NCI-H146 (cell line): ENCODE data around the gene TBC1D22A.
"Not testable (repeated sequence)": the region's sequence is repeated elsewhere in the genome, so short reads cannot be mapped to it uniquely, and the experiment has no call there.

ENCODE experiments used
- DNase-seq: peaks from one replicate; lab custom pipeline; 2025; lab: John Stamatoyannopoulos, UW

TBC1D22A gene

GRCh38 chr22:46774253-46774979, 12.0 kb downstream of the TBC1D22A start:
- no peak for DNase-seq

DNA sequence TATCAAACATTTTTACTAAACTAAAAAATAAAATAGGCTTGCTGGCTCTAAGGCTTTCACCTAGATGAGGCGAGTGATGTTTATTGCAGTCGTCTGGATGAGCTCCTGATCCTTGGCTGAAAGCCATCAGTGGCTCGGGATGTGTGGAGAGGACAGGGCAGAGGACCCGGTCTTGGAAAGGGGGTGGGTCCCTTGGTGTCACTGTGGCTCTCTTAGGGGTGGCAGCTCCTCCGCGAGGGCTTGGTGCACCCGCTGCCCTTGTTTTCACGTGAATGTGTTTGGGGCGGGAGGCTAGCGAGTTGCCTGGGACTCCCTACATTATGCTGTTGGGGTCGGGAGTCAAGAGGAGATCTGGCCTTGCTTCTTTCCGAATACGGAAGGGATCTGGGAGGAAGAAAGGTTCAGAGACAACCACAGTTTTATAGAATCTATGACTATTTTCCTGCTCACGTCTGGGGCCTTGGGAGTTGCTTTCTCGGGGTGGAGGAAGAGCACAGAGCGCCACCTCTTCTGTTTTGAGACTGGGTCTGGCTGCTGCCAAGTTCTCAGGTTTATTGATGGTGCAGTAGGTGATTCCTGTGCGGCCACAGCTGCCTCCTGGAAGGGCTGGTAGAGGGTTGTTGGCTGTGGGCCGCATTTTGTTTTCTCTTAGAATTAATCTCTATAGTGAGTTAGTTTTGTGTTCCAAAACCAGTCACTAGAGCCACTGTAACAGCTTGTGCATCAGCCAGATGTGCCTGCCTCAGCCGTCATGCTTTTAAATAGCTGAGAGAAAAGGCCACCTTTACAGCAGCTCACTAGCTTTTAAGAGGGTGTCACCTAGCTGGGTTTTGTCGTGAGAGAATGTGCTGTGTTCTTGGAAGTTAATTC, 12.8 kb downstream of the TBC1D22A start:
- DNase-seq: no peak

DNA sequence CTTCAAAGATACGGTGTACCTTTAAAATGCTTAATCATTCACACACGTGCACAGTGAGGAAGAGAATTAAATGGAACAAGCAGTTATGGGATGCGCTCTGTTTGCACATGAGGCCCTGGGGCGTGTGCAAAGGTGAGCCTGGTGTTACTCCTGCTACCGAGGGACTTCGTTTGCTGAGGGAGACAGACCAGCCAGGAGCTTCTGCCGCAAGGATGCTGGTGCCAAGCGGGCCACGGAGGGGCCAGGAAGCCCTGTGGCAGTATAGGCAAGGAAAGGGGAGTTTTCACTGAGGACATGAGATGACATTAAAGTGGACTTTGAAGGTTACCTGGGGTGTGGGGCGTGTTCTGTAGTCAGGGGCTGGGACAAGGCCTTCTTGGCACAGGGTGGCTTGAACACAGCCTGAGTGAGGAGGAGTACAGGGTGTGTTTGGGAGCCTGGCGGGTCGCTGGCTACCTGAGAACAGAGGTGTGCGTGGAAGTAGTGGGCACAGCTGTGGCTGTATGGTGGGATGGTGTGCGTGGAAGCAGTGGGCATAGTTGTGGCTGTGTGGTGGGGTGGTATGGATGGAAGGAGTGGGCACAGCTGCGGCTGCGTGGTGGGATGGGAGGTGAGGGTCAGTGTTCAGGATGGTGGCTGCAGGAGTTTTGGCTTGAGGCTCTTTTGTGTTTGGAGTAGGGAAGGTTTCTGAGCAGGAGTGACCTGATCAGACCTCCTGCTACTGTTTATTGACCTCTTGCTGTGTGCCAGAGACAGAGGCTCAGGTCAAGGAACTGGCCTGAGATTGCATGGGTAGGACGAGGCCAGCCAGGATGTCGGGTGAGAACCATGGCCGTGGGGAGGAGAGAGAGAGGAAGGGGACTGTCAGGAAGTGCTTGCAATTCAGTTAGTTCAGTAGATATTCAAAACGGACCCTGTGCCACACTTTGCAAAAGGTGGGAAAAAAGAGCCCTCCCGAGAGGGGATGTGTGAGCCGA, 13.7 kb downstream of the TBC1D22A start:
- DNase-seq: no peak

DNA sequence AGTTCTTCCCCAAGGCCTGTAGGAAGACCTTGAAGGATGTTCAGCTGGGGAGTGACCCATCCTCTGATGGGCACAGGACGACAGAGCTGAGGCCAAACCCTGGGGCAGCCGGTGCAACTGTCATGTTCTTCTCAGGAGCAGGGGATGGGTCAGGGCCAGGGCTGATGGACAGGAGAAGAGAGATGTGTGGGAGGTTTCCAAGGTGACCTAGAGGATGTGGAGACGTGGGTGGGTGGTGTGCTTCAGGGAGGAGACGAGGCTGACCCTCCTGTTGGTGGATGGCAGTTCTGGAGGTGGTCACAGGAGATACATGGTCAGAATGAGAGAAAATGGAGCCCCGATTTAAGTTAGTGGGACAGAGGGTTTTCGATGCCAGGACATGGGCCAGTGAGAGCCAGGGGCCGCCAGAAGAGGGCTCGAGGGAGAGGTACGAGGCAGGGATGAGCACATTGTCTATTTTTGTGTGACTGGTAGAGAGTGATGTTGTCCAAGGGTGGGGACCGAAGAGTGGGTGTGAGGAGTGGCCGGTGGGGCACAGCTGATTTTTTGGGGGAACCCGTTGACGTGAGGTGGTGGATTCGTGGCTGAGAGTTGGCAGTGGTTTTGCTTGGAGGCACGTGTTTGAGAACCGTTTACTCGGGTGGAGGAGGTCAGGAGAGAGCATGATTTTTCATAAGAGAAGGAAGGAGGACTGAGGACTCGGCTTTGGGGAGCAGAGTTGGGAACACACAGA, 14.6 kb downstream of the TBC1D22A start:
- no peak for DNase-seq

GRCh38 chr22:46777609-46777970, 15.1 kb downstream of the TBC1D22A start:
- DNase-seq: no peak

GRCh38 chr22:46779023-46779422, 16.6 kb downstream of the TBC1D22A start:
- no peak for DNase-seq

DNA sequence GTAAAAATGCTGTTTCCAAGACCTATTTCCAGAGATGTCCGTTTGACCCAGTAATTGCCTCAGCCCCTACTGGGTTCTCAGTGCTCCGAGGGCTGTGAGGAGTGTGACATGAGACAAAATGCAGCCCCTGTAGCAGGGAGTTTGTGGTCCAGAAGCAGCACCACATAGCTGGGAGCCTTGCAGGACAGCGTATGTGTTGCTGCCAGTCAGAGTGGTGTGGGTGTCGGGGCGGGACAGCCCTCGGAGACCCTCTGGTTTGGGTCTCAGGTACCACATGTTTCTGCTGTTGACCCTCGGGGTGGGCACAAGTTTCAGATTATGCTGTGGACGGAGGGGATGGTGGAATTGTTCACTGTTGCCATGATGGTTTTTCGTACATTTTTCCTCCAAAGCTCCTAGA, 17.2 kb downstream of the TBC1D22A start:
- DNase-seq: no peak

DNA sequence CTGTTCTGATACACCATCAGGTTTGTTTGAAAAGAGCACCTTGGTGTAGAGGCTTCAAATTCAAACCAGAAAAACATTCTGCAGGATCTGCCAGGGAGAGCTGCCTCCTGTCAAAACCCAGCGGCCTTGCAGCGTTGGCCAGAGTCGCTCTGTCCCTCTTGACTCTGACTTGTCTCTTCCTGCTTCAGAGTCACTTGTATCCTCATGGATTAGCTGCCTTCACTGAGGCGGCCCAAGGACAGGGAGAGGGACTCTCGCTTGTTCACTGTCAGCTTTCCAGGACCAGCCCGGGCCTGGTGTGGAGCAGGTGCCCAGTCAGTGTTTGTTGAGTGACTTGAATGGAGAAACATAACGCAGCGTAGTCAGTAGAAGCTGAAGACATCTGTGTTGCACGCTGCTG, 18.0 kb downstream of the TBC1D22A start:
- DNase-seq: no peak

DNA sequence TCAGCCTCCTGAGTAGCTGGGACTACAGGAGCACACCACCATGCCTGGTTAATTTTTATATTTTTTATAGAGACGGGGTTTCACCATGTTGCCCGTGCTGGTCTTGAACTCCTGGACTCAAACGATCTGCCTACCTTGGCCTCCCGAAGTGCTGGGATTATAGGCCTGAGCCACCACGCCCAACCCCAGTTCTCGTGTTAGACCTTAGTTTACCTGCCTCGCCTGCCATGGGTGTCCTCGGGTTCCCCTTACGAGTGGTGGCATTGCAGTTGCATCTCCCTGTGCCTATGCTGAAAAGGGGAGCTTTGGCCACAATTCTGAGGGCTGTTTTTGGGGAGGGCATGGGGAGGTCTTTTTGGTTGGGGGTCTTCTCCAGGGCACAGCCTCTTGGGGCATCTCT, 18.8 kb downstream of the TBC1D22A start:
- no peak for DNase-seq

- DNase-seq: not testable (repeated sequence)
Measured at GRCh38 chr22:46782200-46782599, 19.8 kb downstream of the TBC1D22A start.

GRCh38 chr22:46783721-46784120, 21.3 kb downstream of the TBC1D22A start:
- no peak for DNase-seq

DNA sequence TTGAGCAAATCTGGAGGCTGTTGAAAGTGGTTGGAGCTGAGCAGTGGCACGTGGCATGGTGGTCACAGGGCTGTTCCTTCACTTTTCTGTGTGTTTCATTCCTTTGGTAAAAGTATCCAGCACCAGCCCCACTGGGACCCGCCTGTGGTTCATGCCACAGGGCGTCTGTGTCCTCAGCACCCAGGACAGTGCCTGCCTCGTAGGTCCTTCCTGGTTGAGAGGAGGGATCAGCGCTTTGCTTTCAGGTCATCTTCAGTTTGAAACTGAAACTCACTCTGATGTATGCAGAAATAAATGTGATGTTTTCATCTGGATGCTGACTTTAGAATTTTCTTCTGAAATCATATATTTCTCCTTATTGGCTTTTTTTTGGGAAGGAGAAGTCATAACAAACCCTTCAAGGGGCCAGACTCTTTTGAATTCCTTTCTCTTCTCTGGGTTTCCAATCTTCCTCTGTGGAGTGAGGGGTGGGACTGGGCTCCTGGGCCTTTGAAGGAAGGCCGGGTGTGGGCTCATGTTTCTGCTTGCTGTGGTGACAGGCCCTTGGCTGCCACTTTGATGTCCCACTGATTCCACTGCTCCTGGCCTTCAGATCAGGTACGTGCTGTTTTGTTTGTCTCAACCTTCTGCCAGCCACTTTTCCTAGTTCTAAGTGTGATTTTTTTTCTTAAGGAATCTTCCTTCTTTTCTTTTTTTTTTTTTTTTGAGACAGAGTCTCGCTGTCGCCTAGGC, 26.2 kb downstream of the TBC1D22A start:
- no peak for DNase-seq

DNA sequence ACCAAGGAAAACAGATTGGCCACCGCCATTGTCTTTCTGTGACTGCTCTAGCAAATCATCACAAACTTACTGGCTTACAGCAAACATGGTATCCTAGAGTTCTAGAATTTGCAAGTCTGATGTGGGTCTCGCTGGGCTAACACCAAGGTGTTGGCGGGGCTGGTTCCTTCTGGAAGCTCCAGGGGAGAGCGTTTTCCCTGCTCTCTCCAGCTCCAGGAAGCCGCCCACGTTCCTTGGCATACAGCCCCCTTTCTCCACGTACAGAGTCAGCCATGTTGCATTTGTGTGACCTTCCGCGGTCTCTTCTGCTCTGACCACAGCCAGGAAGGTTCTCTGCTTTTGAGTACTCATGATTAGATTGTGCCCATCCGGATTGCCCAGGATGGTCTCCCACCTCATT, 27.5 kb downstream of the TBC1D22A start:
- no peak for DNase-seq

- DNase-seq: no peak
Measured at GRCh38 chr22:46791201-46791731, 28.8 kb downstream of the TBC1D22A start.

DNA sequence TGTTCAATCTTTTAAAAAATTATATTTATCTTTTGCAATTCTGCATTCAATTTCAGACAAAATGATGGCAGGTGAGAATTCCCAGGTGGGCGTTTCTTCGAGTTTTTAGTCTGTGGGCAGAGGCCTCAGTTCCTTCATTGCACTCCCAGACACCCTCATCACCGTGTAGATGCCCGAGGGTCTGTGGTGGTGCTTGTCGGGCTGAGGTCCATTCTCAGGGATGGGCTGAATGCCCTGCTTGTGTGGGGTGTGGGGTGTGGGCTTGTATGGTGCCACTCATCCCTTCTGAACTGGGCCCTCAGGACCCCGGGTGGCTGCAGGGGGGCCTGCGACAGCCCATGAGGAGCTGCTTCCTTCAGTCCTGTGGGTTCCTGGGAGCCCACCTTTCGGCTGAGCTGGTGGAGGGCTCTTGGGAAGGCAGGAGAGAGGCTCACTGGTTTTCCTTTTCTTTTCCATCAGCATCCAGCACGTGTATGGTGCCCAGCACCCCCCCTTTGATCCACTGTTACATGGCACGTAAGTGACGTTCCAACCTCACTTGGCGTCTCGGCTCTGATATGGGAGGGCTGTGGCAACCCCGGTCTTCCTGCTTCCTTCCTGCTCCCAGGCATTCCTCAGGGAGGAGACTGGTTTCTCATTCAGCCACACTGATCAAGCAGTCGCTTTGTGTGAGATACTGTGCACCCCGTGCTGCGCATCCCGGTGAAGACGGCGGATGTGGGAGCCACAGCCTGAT, 29.8 kb downstream of the TBC1D22A start:
- no peak for DNase-seq

- DNase-seq: no peak
Measured at GRCh38 chr22:46792841-46793261, 30.4 kb downstream of the TBC1D22A start.

DNA sequence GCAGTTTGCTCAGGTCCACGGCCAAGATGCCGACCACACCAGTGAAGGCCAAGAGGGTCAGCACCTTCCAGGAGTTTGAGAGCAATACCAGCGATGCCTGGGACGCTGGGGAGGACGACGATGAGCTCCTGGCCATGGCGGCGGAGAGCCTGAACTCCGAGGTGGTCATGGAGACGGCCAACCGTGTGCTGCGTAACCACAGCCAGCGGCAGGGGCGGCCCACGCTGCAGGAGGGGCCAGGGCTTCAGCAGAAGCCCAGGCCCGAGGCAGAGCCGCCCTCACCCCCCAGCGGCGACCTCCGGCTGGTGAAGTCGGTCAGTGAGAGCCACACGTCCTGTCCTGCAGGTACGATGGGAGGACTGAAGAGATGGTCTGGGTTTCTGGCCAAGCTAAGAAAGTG, 31.0 kb downstream of the TBC1D22A start:
- no peak for DNase-seq

- no peak for DNase-seq
Measured at GRCh38 chr22:46794067-46794466, 31.6 kb downstream of the TBC1D22A start.

- DNase-seq: no peak
Measured at GRCh38 chr22:46794491-46794890, 32.0 kb downstream of the TBC1D22A start.

- no peak for DNase-seq
Measured at GRCh38 chr22:46795140-46795539, 32.7 kb downstream of the TBC1D22A start.
